HepG2 (cell line): ENCODE results near the gene PEAR1. TPM values are rescaled to one million over a fixed set of nuclear protein-coding genes. Genes with fewer than 3 reads are reported as not detected.

ENCODE experiments used
- ATAC-seq: fragments of 200-7000 bp; cut with Tn5 transposase; 3 replicates; pipeline ENCODE4 v1.9.1; 2020; ENCODE audit warnings: mild to moderate bottlenecking, moderate library complexity
- BruUV-seq: library from RNA; stranded (reverse); fragments of 400-500 nt; replicated peaks from 2 replicates; lab custom pipeline; 2021; lab: Mats Ljungman, UMichigan
- CTCF ChIA-PET: fragments of 300-600 bp; formaldehyde crosslinking; extraction: SDS; loops from one replicate; lab custom pipeline; 2021; ENCODE audit warnings: low total read pairs, inconsistent platforms, low intra/inter-chr PET ratio; lab: Yijun Ruan, JAX
- POLR2A ChIA-PET: fragments of 350-600 bp; sonication (Branson Sonifier 250); formaldehyde crosslinking; loops from one replicate; lab custom pipeline; 2020; ENCODE audit warnings: antibody characterized with exemption, inconsistent platforms; lab: Yijun Ruan, JAX
- DNase-seq: peaks from one replicate; pipeline ENCODE4 v3.0.0-alpha.2; 2015; ENCODE audit warnings: low spot score
- FAIRE-seq: peaks from 3 replicates; lab custom pipeline; 2011; peaks lifted over from hg19 to GRCh38; lab: Jason Lieb, UNC
- H2AFZ ChIP-seq: one replicate; pipeline ENCODE4 v1.6.1; 2011; ENCODE audit warnings: low read length, inconsistent platforms
- H3K27ac ChIP-seq: fragments of 300-600 bp; 3 replicates; pipeline ENCODE4 v1.8.0; 2011; ENCODE audit warnings: mixed run types, mild to moderate bottlenecking, mixed read lengths, low read length, inconsistent platforms; ENCODE audit not compliant: insufficient read depth; ENCODE audit errors: extremely low read length
- H3K27me3 ChIP-seq, 2 experiments: fragments of 200-600 bp in 1 of 2; 2 replicates in 1 of 2; 3 replicates in 1 of 2; pipeline versions ENCODE4 v1.6.0 to v1.8.0; 2011; ENCODE audit warnings: low read length in 2 of 2, mild to moderate bottlenecking in 2 of 2, moderate library complexity in 2 of 2, inconsistent platforms in 1 of 2; ENCODE audit not compliant: insufficient read depth in 2 of 2, control insufficient read depth in 1 of 2
- H3K36me3 ChIP-seq, 2 experiments: fragments of 200-600 bp in 1 of 2; replicated peaks in 1 of 2; 2 replicates in 1 of 2; 3 replicates in 1 of 2; pipeline versions ENCODE4 v1.5.1 to v1.8.0; 2011; ENCODE audit warnings: low read length in 2 of 2, inconsistent platforms in 1 of 2; ENCODE audit not compliant: insufficient read depth in 2 of 2, control insufficient read depth in 1 of 2
- H3K4me1 ChIP-seq: 2 replicates; pipeline ENCODE4 v1.5.1; 2012; ENCODE audit warnings: low read length, inconsistent platforms; ENCODE audit not compliant: insufficient read depth
- H3K4me2 ChIP-seq: 2 replicates; pipeline ENCODE4 v1.6.0; 2011; ENCODE audit warnings: low read depth, low read length, inconsistent platforms
- H3K4me3 ChIP-seq, 3 experiments: fragments of 200-600 bp in 1 of 3; sonication (generic), shearing (Covaris generic) in 1 of 3; replicated peaks in 1 of 3; 2 replicates each; pipeline ENCODE4 v1.5.1; 2011 to 2016; ENCODE audit warnings: low read length in 3 of 3, inconsistent platforms in 2 of 3, low read depth in 2 of 3, mild to moderate bottlenecking in 2 of 3, control low read depth in 1 of 3, mixed read lengths in 1 of 3; ENCODE audit not compliant: insufficient read depth in 1 of 3
- H3K79me2 ChIP-seq: one replicate; pipeline ENCODE4 v1.6.1; 2011; ENCODE audit warnings: low read length, inconsistent platforms; ENCODE audit not compliant: insufficient read depth
- H3K9ac ChIP-seq: 2 replicates; pipeline ENCODE4 v1.6.0; 2011; ENCODE audit warnings: mild to moderate bottlenecking, low read depth, low read length, inconsistent platforms; ENCODE audit not compliant: insufficient read depth
- H3K9me3 ChIP-seq: 2 replicates; pipeline ENCODE4 v1.5.1; 2012; ENCODE audit warnings: mild to moderate bottlenecking, low read length
- H4K20me1 ChIP-seq: 2 replicates; pipeline ENCODE4 v1.6.0; 2011; ENCODE audit warnings: inconsistent platforms, mild to moderate bottlenecking, low read length, moderate library complexity; ENCODE audit not compliant: insufficient read depth
- DNMT3B ChIP-seq: conservative IDR thresholded peaks from 2 replicates; pipeline ENCODE4 v1.6.1; 2016; ENCODE audit warnings: missing biosample characterization, control low read depth
- FOXA1 ChIP-seq, 2 experiments: fragments of 450-650 bp in 1 of 2; sonication (generic) in 1 of 2; formaldehyde crosslinking in 1 of 2; IDR thresholded peaks; 2 replicates each; pipeline versions ENCODE4 v1.4.0 to v1.6.1; 2016 to 2020; ENCODE audit warnings: missing genetic modification reagents in 1 of 2
- STAT5B ChIP-seq: sonication (generic); formaldehyde crosslinking; IDR thresholded peaks from 2 replicates; pipeline ENCODE4 v1.4.0; 2020; ENCODE audit warnings: missing genetic modification reagents
- ZNF160 ChIP-seq: sonication (generic); formaldehyde crosslinking; IDR thresholded peaks from 2 replicates; pipeline ENCODE4 v1.8.0; 2022; ENCODE audit warnings: mild to moderate bottlenecking, inconsistent platforms, missing genetic modification reagents
- ZNF350 ChIP-seq: sonication (generic); formaldehyde crosslinking; IDR thresholded peaks from 2 replicates; pipeline ENCODE4 v1.4.0; 2020; ENCODE audit warnings: mild to moderate bottlenecking, low read depth, missing genetic modification reagents, borderline replicate concordance
- ZNF558 ChIP-seq: sonication (generic); formaldehyde crosslinking; IDR thresholded peaks from 2 replicates; pipeline ENCODE4 v1.9.0; 2022; ENCODE audit warnings: mild to moderate bottlenecking, missing genetic modification reagents, borderline replicate concordance
- ZNF607 ChIP-seq: sonication (generic); formaldehyde crosslinking; IDR thresholded peaks from 2 replicates; pipeline ENCODE4 v1.5.1; 2020; ENCODE audit warnings: missing genetic modification reagents, mild to moderate bottlenecking, borderline replicate concordance
- ZNF782 ChIP-seq: sonication (generic); formaldehyde crosslinking; IDR thresholded peaks from 2 replicates; pipeline ENCODE4 v1.4.0; 2020; ENCODE audit warnings: missing genetic modification reagents, mild to moderate bottlenecking, borderline replicate concordance
- ZSCAN20 ChIP-seq: sonication (generic); formaldehyde crosslinking; IDR thresholded peaks from 2 replicates; pipeline ENCODE4 v1.4.0; 2020; ENCODE audit warnings: missing genetic modification reagents, mild to moderate bottlenecking, borderline replicate concordance
- ZSCAN31 ChIP-seq: sonication (generic); formaldehyde crosslinking; IDR thresholded peaks from 2 replicates; pipeline ENCODE4 v1.5.0; 2020; ENCODE audit warnings: low read depth, mild to moderate bottlenecking, missing genetic modification reagents
- WGBS: methylation state at CpG from one replicate; pipeline ENCODE4 v1.1.6; 2017; ENCODE audit warnings: low lambda C conversion rate; 5-methylcytosine and 5-hydroxymethylcytosine counted together
- in situ Hi-C: cut with HindIII; loops from 2 replicates; pipeline ENCODE4 v1.10.0; 2017; ENCODE audit warnings: low pct_unique_long_range_greater_than_20kb; ENCODE audit not compliant: extremely low pct_ligation_motif_present
- intact Hi-C: fragments of 100-400 bp; cut with micrococcal nuclease; formaldehyde crosslinking; loops from one replicate; pipeline ENCODE4 v1.10.0; 2022; ENCODE audit not compliant: unreplicated experiment
- polyA plus RNA-seq, 8 experiments: library from polyadenylated mRNA; depleted of rRNA in 3 of 8; stranded (reverse) in 7 of 8; unstranded in 1 of 8; fragments of >200 nt; fragmentation: Illumina TruSeq in 4 of 8; extraction: Trizol in 4 of 8; gene quantifications; 2 replicates each; pipeline versions ENCODE4 v1.2.1 to v1.2.3, GENCODE V29; 2011 to 2016; ENCODE audit warnings: low read depth in 4 of 8, missing spikeins in 1 of 8, mixed read lengths in 1 of 8; ENCODE audit not compliant: insufficient read depth in 1 of 8
- total RNA-seq, 5 experiments: library from RNA; depleted of rRNA; stranded (reverse); fragments of >200 nt; fragmentation: Illumina TruSeq; extraction: Trizol; gene quantifications; 2 replicates each; pipeline ENCODE4 v1.2.3, GENCODE V29; 2016; ENCODE audit warnings: low read depth in 1 of 5
- TF ChIP-seq, protein P1 (sequence below): sonication (generic); formaldehyde crosslinking; IDR thresholded peaks from 2 replicates; pipeline ENCODE4 v1.4.0; 2020; ENCODE audit warnings: missing genetic modification reagents, mild to moderate bottlenecking, borderline replicate concordance
- TF ChIP-seq, protein P2 (sequence below): sonication (generic); formaldehyde crosslinking; IDR thresholded peaks from 2 replicates; pipeline ENCODE4 v1.4.0; 2020; ENCODE audit warnings: missing genetic modification reagents
- TF ChIP-seq, protein P3 (sequence below): sonication (generic); formaldehyde crosslinking; IDR thresholded peaks from 2 replicates; pipeline ENCODE4 v1.4.0; 2020; ENCODE audit warnings: mild to moderate bottlenecking, missing genetic modification reagents
- TF ChIP-seq, protein P4 (sequence below): sonication (generic); formaldehyde crosslinking; IDR thresholded peaks from 2 replicates; pipeline ENCODE4 v1.8.1; 2023; ENCODE audit warnings: mild to moderate bottlenecking, missing genetic modification reagents, borderline replicate concordance
- TF ChIP-seq, protein P5 (sequence below): sonication (generic); formaldehyde crosslinking; IDR thresholded peaks from 2 replicates; pipeline ENCODE4 v1.5.1; 2020; ENCODE audit warnings: mild to moderate bottlenecking, missing genetic modification reagents, moderate library complexity

PEAR1 gene
- total and polyA plus RNA-seq, 2 of the 13 experiments (the other 11 are each of a cell fraction or from before 2014, with no cell fraction given) = 0.27 to 0.41 TPM

DNA sequence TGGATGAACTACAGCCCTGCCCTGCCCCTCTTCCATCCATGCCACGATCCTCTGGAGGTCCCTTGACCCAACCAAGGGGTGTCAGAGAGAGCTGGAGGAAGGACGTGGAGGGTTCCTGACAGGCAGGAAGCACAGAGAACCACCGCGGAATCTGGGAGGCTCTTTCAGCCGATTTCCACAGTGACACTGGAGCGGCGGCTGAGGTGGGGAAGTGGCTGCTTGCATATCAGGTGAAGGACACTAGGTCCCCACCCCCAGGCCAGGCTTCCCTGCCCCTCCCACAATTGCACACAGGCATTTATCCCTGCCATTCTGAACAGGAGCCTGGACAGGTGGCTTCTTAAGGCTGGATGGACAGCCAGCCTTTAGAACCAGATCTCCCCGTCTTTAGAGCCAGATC lies 44.4 kb downstream of the PEAR1 start (continued):
- no peak for TF ChIP-seq ZNF350 (CRISPR knock-in tag)

DNA sequence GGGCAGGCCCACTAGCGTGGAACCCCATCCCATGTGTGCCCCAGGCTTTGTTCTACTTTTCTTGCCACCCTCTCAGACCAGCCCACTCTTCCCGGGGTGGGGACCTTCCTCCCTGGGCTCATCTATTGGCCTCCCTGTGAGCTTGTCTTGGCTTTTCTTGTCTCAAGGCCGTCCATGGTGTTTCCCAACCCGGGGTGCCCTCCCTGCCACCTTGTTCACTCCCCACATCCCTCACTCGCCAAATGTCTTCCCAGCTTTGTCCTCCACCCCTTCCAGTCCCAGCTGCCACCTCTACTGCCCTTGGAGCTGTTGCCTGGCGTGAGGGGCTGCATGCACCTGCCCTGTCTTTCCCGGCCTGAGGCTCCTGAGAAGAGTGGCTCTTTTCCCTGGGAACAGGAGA lies 45.3 kb downstream of the PEAR1 start:
- Histone ChIP-seq H3K79me2 (no peaks in the 10 kb centered on the region), H3K27me3 (no peaks in the 10 kb centered on the region), H3K9me3 (no peaks in the 10 kb centered on the region), H3K9ac (no peak overlapping the region), H3K4me2 (no peak overlapping the region), H2AFZ (no peak overlapping the region), H3K27ac (no peak overlapping the region), H3K4me1 (no peaks in the 10 kb centered on the region), H4K20me1 (no peaks in the 10 kb centered on the region), H3K36me3 (peaks cover 14 to 35% of the 10 kb centered on the region in 2 experiments; a peak in 3 of 5 replicates), H3K4me3 (no peak overlapping the region)
- in situ Hi-C loops = no loop called here
- intact Hi-C loops = no loop called here
- no peak for DNase-seq
- FAIRE-seq = no peak
- BruUV-seq = no TSS peak
- ChIA-PET POLR2A (no interaction called here), CTCF (no interaction called here)
- ATAC-seq = no peak
- WGBS = 85% methylated on average over 6 of the region's 7 CpGs
- TF ChIP-seq, protein P1, sequence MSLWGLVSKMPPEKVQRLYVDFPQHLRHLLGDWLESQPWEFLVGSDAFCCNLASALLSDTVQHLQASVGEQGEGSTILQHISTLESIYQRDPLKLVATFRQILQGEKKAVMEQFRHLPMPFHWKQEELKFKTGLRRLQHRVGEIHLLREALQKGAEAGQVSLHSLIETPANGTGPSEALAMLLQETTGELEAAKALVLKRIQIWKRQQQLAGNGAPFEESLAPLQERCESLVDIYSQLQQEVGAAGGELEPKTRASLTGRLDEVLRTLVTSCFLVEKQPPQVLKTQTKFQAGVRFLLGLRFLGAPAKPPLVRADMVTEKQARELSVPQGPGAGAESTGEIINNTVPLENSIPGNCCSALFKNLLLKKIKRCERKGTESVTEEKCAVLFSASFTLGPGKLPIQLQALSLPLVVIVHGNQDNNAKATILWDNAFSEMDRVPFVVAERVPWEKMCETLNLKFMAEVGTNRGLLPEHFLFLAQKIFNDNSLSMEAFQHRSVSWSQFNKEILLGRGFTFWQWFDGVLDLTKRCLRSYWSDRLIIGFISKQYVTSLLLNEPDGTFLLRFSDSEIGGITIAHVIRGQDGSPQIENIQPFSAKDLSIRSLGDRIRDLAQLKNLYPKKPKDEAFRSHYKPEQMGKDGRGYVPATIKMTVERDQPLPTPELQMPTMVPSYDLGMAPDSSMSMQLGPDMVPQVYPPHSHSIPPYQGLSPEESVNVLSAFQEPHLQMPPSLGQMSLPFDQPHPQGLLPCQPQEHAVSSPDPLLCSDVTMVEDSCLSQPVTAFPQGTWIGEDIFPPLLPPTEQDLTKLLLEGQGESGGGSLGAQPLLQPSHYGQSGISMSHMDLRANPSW (CRISPR knock-in tag) = no peak
- TF ChIP-seq, protein P2, sequence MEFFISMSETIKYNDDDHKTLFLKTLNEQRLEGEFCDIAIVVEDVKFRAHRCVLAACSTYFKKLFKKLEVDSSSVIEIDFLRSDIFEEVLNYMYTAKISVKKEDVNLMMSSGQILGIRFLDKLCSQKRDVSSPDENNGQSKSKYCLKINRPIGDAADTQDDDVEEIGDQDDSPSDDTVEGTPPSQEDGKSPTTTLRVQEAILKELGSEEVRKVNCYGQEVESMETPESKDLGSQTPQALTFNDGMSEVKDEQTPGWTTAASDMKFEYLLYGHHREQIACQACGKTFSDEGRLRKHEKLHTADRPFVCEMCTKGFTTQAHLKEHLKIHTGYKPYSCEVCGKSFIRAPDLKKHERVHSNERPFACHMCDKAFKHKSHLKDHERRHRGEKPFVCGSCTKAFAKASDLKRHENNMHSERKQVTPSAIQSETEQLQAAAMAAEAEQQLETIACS (CRISPR knock-in tag) = no peak
- TF ChIP-seq ZSCAN31 (CRISPR knock-in tag) = no peak
- TF ChIP-seq ZNF782 (CRISPR knock-in tag) = no peak
- TF ChIP-seq DNMT3B (CRISPR knock-in tag) = no peak
- TF ChIP-seq, protein P3, sequence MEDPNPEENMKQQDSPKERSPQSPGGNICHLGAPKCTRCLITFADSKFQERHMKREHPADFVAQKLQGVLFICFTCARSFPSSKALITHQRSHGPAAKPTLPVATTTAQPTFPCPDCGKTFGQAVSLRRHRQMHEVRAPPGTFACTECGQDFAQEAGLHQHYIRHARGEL (CRISPR knock-in tag) = no peak
- no peak for TF ChIP-seq ZSCAN20 (CRISPR knock-in tag)
- TF ChIP-seq STAT5B (CRISPR knock-in tag) = no peak
- TF ChIP-seq ZNF558 (CRISPR knock-in tag) = no peak
- TF ChIP-seq, protein P4, sequence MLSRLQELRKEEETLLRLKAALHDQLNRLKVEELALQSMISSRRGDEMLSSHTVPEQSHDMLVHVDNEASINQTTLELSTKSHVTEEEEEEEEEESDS (CRISPR knock-in tag) = no peak
- TF ChIP-seq ZNF607 = no peak
- no peak for TF ChIP-seq ZNF160 (CRISPR knock-in tag)
- TF ChIP-seq, protein P5, sequence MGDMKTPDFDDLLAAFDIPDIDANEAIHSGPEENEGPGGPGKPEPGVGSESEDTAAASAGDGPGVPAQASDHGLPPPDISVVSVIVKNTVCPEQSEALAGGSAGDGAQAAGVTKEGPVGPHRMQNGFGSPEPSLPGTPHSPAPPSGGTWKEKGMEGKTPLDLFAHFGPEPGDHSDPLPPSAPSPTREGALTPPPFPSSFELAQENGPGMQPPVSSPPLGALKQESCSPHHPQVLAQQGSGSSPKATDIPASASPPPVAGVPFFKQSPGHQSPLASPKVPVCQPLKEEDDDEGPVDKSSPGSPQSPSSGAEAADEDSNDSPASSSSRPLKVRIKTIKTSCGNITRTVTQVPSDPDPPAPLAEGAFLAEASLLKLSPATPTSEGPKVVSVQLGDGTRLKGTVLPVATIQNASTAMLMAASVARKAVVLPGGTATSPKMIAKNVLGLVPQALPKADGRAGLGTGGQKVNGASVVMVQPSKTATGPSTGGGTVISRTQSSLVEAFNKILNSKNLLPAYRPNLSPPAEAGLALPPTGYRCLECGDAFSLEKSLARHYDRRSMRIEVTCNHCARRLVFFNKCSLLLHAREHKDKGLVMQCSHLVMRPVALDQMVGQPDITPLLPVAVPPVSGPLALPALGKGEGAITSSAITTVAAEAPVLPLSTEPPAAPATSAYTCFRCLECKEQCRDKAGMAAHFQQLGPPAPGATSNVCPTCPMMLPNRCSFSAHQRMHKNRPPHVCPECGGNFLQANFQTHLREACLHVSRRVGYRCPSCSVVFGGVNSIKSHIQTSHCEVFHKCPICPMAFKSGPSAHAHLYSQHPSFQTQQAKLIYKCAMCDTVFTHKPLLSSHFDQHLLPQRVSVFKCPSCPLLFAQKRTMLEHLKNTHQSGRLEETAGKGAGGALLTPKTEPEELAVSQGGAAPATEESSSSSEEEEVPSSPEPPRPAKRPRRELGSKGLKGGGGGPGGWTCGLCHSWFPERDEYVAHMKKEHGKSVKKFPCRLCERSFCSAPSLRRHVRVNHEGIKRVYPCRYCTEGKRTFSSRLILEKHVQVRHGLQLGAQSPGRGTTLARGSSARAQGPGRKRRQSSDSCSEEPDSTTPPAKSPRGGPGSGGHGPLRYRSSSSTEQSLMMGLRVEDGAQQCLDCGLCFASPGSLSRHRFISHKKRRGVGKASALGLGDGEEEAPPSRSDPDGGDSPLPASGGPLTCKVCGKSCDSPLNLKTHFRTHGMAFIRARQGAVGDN (CRISPR knock-in tag) = no peak
- TF ChIP-seq FOXA1 (IDR thresholded peaks at IDR 0.05) = no peak
- no peak for TF ChIP-seq FOXA1 (CRISPR knock-in tag; IDR thresholded peaks at IDR 0.05)
